ENCODE results near the gene JAKMIP3. TPM values are rescaled to one million over a fixed set of nuclear protein-coding genes. Genes with fewer than 3 reads are reported as not detected.

Gene JAKMIP3
- polyA plus RNA-seq, 2 of the 4 experiments (the other 2 are of a cell fraction): 3.1 to 4.1 TPM

DNA sequence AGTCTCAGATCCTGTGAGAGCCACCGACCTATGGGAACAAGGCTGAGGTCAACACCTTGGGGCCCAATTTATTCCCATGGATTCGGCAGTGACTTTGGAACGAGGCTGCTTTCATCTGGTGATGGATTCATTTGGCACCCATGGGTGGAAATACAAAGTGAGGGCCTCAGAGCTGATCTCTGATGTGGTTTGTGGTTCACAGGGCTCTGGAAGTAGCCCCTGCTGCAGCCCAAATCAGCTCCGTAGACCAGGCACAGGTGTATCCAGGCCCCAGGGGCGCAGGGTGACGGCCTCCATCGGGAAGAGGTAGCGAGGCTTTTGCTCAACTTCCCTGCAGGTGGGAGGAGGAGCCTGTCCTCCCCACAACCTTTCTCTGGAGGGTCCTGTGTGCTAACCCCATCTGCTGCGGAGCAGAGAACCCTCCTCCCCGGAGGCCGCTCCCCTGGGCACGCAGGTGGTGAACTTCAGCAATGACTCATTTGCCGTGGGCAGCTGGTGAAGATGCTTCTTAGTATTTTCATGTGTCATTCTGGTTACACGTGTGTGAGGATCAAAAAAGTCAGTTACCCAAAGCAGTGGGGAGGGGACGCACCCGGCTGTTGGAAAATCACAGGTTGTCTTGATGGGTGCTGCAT, 7.5 kb upstream of the JAKMIP3 start:
- ChIA-PET POLR2A (no interaction called here), CTCF (interaction anchor here (2.5 kb wide), 1 partner anchor 35 kb away, joined by 15 read pairs; no protein-coding TSS in a partner anchor)
- H3K4me2 ChIP-seq: no peak overlapping the region
- 53% methylated on average over 11 of the region's 16 CpGs for WGBS (ENCODE audit: missing lambda C conversion rate)
- no peak overlapping the region for H3K27ac ChIP-seq
- TF ChIP-seq, protein P1, sequence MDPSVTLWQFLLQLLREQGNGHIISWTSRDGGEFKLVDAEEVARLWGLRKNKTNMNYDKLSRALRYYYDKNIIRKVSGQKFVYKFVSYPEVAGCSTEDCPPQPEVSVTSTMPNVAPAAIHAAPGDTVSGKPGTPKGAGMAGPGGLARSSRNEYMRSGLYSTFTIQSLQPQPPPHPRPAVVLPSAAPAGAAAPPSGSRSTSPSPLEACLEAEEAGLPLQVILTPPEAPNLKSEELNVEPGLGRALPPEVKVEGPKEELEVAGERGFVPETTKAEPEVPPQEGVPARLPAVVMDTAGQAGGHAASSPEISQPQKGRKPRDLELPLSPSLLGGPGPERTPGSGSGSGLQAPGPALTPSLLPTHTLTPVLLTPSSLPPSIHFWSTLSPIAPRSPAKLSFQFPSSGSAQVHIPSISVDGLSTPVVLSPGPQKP (IDR thresholded peaks at IDR 0.05; ENCODE audit: low read depth, low read length): no peak
- TF ChIP-seq ZNF302 (CRISPR knock-in tag; IDR thresholded peaks at IDR 0.05) (no peak), TP53 (CRISPR knock-in tag; IDR thresholded peaks at IDR 0.05) (no peak), SREBF2 (IDR thresholded peaks at IDR 0.05) (no peak), RCOR1 (IDR thresholded peaks at IDR 0.05; ENCODE audit: low read depth, low read length) (no peak), JUNB (IDR thresholded peaks at IDR 0.05) (no peak), ZSCAN20 (CRISPR knock-in tag; IDR thresholded peaks at IDR 0.05) (no peak), TFCP2L1 (CRISPR knock-in tag; IDR thresholded peaks at IDR 0.05) (no peak), PHF8 (IDR thresholded peaks at IDR 0.05; ENCODE audit: borderline replicate concordance, low read depth) (no peak)
- TF ChIP-seq, protein P2, sequence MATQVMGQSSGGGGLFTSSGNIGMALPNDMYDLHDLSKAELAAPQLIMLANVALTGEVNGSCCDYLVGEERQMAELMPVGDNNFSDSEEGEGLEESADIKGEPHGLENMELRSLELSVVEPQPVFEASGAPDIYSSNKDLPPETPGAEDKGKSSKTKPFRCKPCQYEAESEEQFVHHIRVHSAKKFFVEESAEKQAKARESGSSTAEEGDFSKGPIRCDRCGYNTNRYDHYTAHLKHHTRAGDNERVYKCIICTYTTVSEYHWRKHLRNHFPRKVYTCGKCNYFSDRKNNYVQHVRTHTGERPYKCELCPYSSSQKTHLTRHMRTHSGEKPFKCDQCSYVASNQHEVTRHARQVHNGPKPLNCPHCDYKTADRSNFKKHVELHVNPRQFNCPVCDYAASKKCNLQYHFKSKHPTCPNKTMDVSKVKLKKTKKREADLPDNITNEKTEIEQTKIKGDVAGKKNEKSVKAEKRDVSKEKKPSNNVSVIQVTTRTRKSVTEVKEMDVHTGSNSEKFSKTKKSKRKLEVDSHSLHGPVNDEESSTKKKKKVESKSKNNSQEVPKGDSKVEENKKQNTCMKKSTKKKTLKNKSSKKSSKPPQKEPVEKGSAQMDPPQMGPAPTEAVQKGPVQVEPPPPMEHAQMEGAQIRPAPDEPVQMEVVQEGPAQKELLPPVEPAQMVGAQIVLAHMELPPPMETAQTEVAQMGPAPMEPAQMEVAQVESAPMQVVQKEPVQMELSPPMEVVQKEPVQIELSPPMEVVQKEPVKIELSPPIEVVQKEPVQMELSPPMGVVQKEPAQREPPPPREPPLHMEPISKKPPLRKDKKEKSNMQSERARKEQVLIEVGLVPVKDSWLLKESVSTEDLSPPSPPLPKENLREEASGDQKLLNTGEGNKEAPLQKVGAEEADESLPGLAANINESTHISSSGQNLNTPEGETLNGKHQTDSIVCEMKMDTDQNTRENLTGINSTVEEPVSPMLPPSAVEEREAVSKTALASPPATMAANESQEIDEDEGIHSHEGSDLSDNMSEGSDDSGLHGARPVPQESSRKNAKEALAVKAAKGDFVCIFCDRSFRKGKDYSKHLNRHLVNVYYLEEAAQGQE (IDR thresholded peaks at IDR 0.05): no peak
- TF ChIP-seq, protein P3, sequence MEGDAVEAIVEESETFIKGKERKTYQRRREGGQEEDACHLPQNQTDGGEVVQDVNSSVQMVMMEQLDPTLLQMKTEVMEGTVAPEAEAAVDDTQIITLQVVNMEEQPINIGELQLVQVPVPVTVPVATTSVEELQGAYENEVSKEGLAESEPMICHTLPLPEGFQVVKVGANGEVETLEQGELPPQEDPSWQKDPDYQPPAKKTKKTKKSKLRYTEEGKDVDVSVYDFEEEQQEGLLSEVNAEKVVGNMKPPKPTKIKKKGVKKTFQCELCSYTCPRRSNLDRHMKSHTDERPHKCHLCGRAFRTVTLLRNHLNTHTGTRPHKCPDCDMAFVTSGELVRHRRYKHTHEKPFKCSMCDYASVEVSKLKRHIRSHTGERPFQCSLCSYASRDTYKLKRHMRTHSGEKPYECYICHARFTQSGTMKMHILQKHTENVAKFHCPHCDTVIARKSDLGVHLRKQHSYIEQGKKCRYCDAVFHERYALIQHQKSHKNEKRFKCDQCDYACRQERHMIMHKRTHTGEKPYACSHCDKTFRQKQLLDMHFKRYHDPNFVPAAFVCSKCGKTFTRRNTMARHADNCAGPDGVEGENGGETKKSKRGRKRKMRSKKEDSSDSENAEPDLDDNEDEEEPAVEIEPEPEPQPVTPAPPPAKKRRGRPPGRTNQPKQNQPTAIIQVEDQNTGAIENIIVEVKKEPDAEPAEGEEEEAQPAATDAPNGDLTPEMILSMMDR (IDR thresholded peaks at IDR 0.05): no peak
- no peak for DNase-seq (ENCODE audit: low read depth in 1 of 2, low spot score in 1 of 2)
- no peak overlapping the region for H3K4me3 ChIP-seq
- no peaks in the 10 kb centered on the region for H3K4me1 ChIP-seq
- H3K9me3 ChIP-seq: peaks cover 15% of the 10 kb centered on the region; the same call in 2 of the 3 replicates
- ATAC-seq: no peak
- no peak for FAIRE-seq

DNA sequence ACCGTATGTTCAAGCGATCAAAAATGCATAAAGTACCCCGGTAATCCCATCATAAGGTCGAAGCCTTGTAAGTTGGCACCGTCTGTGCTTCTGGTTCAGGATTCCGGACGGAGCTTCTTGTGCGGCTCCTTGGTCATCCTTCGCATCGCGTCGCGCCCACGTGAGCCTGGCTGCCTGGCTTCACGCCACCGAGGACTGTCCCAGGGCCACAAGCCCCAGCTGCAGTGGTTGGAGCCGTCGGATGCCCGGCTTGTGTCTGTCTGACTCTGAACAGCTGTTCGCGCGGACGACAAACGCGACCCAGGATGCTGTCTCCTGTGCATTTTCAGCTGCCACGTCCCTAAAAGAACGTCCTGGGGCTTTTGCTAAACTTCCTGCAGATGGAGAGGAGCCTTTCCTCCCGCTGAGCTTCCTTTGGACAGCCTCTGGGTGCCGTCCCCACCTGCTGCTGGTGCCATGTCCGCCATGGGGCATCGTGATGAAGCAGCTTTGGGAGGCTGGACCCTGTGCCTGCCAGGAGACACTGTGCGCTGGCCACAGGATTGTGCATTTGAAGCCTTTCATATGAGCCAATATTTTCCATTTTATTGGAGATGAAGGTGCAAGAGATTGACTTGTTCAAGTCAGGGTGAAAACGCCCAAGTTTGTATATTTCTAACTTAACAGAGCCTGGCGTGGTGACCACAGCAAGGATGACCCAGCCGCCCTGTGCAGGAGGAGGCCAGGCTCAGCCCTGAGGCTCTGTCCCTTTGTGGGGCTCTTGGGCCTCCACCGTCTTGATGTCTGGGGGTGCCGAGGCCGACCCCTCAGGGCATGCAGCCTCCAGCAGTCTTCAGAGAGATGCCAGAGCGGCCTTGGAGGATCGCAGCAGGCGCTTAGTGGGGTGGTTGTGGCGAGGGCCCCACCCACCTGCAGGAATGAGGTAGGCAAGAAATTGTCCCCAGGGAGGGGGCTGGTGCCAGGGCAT, 6.7 kb upstream of the JAKMIP3 start:
- H3K4me2 ChIP-seq: no peak overlapping the region
- DNase-seq (ENCODE audit: low read depth in 1 of 2, low spot score in 1 of 2) (no peak), ATAC-seq (no peak), FAIRE-seq (no peak)
- WGBS (ENCODE audit: missing lambda C conversion rate): 75% methylated on average over 42 of the region's 42 CpGs
- CTCF ChIA-PET: interaction anchor here (1.3 to 2.5 kb wide), 2 partner anchors 23 to 36 kb away, joined by 3 to 15 read pairs; no protein-coding TSS in a partner anchor
- POLR2A ChIA-PET: no interaction called here
- H3K27ac ChIP-seq: no peak overlapping the region
- H3K9me3 ChIP-seq: 0 out of 3 replicates have a peak, but pooled peaks cover 7% of the 10 kb centered on the region
- H3K4me3 ChIP-seq: no peak overlapping the region
- no peak for TF ChIP-seq TFCP2L1 (CRISPR knock-in tag; IDR thresholded peaks at IDR 0.05)
- H3K4me1 ChIP-seq: no peaks in the 10 kb centered on the region
